Measurements from ENCODE around the gene ZNF350.
"Not testable (repeated sequence)": the region's sequence is repeated elsewhere in the genome, so short reads cannot be mapped to it uniquely, and the experiment has no call there.

DNA sequence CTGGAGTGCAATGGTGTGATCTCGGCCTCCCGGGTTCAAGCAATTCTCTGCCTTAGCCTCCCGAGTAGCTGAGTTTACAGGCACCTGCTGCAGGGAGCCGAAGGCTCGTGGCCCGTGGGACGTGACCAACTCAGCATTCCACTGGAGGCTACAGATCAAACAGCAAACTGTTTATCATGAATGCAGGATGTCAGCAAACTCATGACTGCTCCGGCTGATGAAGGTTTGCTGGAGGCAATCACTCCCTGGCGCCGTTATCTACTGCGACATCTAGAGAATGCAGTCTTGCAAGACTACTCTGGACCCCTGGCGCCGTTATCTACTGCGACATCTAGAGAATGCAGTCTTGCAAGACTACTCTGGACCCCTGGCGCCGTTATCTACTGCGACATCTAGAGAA is 10.9 kb downstream of the ZNF350 start:
- TF ChIP-seq, protein P1, sequence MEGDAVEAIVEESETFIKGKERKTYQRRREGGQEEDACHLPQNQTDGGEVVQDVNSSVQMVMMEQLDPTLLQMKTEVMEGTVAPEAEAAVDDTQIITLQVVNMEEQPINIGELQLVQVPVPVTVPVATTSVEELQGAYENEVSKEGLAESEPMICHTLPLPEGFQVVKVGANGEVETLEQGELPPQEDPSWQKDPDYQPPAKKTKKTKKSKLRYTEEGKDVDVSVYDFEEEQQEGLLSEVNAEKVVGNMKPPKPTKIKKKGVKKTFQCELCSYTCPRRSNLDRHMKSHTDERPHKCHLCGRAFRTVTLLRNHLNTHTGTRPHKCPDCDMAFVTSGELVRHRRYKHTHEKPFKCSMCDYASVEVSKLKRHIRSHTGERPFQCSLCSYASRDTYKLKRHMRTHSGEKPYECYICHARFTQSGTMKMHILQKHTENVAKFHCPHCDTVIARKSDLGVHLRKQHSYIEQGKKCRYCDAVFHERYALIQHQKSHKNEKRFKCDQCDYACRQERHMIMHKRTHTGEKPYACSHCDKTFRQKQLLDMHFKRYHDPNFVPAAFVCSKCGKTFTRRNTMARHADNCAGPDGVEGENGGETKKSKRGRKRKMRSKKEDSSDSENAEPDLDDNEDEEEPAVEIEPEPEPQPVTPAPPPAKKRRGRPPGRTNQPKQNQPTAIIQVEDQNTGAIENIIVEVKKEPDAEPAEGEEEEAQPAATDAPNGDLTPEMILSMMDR (IDR thresholded peaks at IDR 0.05): not testable (repeated sequence)
- TF ChIP-seq POLR2A, EP300 (IDR thresholded peaks at IDR 0.05): not testable (repeated sequence)
